ENCODE data around the gene KCNAB1. TPM values are rescaled to one million over a fixed set of nuclear protein-coding genes. Genes with fewer than 3 reads are reported as not detected.
"Not testable (repeated sequence)": the region's sequence is repeated elsewhere in the genome, so short reads cannot be mapped to it uniquely, and the experiment has no call there.

The KCNAB1 gene
- polyA plus RNA-seq, 10 donors: 4.2 to 7.1 (median 5.2) TPM

GRCh38 chr3:156562486-156562885 lies 442.1 kb downstream of the KCNAB1 start:
- DNase-seq: not testable (repeated sequence)

GRCh38 chr3:156563900-156564682 lies 443.7 kb downstream of the KCNAB1 start:
- DNase-seq: no peak

DNA sequence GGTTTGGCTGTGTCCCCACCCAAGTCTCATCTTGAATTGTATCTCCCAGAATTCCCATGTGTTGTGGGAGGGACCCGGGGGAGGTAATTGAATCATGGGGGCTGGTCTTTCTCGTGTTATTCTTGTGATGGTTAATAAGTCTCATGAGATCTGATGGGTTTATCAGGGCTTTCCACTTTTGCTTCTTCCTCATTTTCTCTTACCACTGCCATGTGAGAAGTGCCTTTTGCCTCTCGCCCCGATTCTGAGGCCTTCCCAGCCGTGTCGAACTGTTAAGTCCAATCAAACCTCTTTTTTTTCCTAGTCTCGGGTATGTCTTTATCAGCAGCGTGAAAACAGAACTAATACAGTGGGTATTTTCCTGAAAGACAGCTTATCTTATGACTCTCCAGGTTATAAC lies 448.6 kb downstream of the KCNAB1 start:
- not testable (repeated sequence) for DNase-seq

DNA sequence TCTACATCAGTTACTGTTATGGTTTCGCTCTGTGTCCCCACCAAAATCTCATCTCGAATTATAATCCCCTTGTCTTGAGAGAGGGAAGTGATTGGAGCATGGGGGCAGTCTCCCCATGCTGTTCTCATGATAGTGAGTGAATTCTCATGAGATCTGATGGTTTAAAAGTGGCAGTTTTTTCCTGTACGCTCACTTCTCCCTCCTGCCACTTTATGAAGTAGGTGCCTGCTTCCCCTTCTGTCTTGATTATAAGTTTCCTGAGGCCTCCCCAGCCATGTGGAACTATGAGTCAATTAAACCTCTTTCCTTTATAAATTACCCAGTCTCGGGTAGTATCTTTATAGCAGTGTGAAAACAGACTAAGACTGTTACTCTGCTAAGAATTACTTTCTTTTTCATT lies 449.5 kb downstream of the KCNAB1 start:
- DNase-seq: not testable (repeated sequence)

DNA sequence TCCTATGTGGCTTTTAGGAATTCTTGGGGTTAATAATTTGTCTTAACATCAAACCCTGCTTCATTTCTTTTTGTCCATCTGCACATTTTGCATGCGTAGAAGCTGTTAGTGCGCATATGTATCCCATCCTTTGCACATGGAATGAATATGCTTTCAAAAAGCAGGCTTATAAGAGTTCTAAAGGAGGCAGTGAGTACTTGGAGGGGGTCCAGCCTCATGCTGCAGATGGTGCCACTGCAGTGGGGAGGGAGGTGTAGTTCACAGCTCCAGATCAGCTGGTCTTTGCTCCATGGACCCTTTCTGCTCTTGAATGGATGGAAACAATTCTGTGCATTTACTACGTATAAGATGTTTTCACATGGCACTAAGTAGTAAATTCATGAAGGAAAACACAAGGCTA lies 455.3 kb downstream of the KCNAB1 start:
- DNase-seq: no peak

GRCh38 chr3:156576051-156576450 lies 455.7 kb downstream of the KCNAB1 start:
- no peak for DNase-seq

- no peak for DNase-seq
Observed at GRCh38 chr3:156576651-156577348, 456.4 kb downstream of the KCNAB1 start.

DNA sequence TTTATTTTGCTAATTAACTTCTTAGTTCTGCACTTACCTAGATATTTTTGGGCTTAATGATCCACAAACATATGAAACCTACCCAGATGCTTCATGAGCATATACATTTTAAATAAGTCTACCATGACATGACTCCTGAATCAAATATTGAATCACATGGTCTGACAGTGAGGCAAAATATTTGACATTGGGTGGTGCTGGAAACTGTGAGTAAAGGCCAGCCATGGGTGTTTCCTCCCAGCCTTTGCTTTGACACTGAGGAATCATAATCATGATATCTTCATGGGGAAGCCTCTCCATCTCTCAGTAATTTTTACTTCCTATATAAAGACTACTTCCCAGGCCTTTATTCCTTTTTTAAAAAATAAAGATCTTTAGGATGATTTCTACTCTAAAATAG lies 457.4 kb downstream of the KCNAB1 start:
- DNase-seq: no peak

DNA sequence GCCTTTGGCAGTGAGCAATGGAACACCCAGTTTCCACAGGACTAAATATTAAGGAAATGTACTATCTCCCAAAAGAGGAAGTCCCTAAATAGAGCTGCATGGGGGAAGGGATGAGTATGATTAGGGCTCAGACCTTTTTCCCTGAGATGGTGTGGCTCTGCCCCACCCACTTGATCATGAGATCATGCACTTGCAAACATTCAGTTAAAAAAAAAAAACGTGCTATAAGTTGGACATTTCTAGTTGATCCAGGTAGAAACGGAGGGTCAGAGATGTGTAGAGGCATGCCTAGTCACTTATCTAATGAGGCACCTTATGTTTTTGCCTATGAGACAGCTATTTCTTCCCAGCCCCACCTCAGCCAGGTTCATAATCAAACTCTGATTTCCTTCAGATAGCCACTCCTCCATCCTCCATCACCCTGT lies 459.1 kb downstream of the KCNAB1 start:
- DNase-seq: peak in 1 of 3 donors; percentile 27

DNA sequence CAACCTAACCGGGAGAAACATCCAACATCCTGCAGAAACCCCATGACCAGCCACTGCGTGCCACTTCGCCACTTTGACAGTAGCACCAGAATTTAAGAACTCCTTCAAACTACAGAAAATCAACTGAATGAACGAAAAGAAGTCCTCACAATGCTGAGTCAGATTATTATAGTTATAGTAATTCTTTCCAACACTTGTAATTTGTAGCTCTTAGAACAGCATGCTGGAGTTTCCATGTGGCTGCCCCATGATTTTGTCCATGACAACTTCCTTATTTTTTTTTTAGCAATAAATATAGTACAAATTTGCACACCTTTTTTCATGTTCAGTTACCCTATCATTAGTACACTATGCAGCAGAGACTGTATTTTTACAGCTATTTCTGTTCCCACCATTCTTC lies 460.7 kb downstream of the KCNAB1 start:
- no peak for DNase-seq

DNA sequence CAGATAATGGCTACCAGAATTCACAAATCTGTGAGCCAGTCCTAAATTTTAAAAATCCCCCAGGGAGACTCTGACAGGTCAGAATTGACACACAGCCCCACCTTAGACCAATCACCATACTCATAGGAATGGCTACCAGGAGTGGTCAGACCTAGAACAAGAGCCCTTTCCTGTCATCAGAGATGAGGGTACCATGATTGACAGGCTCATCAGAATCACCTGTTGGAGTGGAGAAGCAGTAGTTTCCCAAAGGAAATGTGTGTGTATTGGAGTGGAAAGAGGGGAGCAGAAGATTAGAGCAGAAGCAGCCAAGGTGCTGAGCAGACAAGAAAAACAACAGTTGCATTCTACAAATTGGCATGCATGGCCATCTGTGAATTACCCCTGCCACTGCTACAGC lies 461.6 kb downstream of the KCNAB1 start:
- DNase-seq: no peak

DNA sequence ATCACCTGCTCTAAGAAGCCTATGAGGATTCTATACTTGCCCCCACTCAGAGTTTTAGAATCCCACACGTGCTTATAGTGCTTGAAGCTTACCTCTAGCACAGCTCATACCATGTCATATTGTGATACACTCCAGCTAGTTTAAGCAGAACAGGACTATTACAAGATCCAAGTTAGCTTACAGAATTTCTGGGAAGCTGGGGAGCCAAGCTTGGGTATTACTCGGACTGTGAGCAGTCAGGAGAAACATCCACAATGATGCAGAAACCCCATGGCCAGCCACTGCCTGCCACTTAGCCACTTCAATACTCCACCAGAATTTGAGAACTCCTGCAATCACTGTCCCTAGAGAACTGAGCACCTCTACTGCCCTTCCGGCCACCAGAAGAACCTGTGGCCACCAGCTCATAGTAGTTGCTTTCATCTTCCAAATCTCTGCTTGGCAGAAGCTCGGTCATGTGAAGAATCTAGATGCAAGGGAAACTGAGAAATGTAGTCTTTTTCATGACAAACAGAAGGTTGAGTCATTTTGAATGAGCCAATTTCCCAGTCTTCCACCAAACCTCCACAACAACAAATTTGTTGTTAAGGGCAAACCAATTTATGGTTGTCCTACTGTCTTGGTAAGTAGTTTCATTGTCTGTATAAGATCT lies 462.3 kb downstream of the KCNAB1 start:
- no peak for DNase-seq

- no peak for DNase-seq
Observed at GRCh38 chr3:156583469-156583868, 463.1 kb downstream of the KCNAB1 start.

GRCh38 chr3:156586905-156587759 lies 466.8 kb downstream of the KCNAB1 start:
- DNase-seq: no peak

DNA sequence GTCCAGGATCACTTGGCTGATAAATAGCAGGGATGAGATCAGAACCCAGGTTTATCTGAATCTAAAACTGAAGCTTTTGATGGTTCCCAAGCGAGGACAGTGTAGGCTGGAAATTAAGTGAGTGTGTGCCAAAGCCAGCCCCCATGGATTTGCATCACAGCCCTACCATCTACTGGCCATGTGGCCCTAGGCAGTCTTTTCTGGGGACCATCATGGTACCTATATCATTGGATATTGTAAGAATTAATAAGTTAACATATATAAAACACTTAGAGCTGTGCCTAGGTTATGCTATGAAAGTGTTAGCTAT lies 467.3 kb downstream of the KCNAB1 start:
- DNase-seq: no peak

Other genes starting within 250 kb of the KCNAB1 start
- gene GMPS, start 249.9 kb upstream of the KCNAB1 start, polyA plus RNA-seq (ENCODE audit: insufficient read length in 10 of 10): 10 to 100 TPM; 38.9 to 56.8 (median 49.9) TPM

All from muscle of back (tissue), 11 donors.